Breast epithelium (tissue), 3 donors: ENCODE results near the gene EAF1.

Experiments
- CTCF ChIP-seq, 3 donors: fragments of 450-650 bp; IDR thresholded peaks; one replicate each; pipeline ENCODE4 v1.5.1; 2016 to 2017; ENCODE audit warnings: antibody characterized with exemption in 3 of 3, mild to moderate bottlenecking in 3 of 3, moderate library complexity in 3 of 3
- POLR2A ChIP-seq: fragments of 450-650 bp; IDR thresholded peaks from one replicate; pipeline ENCODE4 v1.6.1; 2016; ENCODE audit warnings: antibody characterized with exemption, mild to moderate bottlenecking, moderate library complexity

- TF ChIP-seq CTCF (IDR thresholded peaks at IDR 0.05): no peak
- no peak for TF ChIP-seq POLR2A
Observed at GRCh38 chr3:15490158-15490557, 62.8 kb downstream of the EAF1 start.
